Measurements from ENCODE around the gene KRT1.

- TF ChIP-seq GATA2 (IDR thresholded peaks at IDR 0.05; ENCODE audit: low read depth, low read length) (no peak), GATA3 (IDR thresholded peaks at IDR 0.05; ENCODE audit: low read depth, low read length) (no peak)
These were observed 36.8 kb downstream of the KRT1 start for GRCh38 chr12:52643233-52644077.
